Bronchial smooth muscle cell (primary cell): ENCODE data around the gene CAV1. TPM values are rescaled to one million over a fixed set of nuclear protein-coding genes. Genes with fewer than 3 reads are reported as not detected.

ENCODE experiments used
- total RNA-seq: library from RNA; depleted of rRNA; stranded (reverse); fragments of >200 nt; gene quantifications from 2 replicates; pipeline ENCODE4 v1.2.1, GENCODE V29; 2014

The CAV1 gene, protein sequence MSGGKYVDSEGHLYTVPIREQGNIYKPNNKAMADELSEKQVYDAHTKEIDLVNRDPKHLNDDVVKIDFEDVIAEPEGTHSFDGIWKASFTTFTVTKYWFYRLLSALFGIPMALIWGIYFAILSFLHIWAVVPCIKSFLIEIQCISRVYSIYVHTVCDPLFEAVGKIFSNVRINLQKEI
- 273 and 450 TPM in 2 replicates for total RNA-seq

DNA sequence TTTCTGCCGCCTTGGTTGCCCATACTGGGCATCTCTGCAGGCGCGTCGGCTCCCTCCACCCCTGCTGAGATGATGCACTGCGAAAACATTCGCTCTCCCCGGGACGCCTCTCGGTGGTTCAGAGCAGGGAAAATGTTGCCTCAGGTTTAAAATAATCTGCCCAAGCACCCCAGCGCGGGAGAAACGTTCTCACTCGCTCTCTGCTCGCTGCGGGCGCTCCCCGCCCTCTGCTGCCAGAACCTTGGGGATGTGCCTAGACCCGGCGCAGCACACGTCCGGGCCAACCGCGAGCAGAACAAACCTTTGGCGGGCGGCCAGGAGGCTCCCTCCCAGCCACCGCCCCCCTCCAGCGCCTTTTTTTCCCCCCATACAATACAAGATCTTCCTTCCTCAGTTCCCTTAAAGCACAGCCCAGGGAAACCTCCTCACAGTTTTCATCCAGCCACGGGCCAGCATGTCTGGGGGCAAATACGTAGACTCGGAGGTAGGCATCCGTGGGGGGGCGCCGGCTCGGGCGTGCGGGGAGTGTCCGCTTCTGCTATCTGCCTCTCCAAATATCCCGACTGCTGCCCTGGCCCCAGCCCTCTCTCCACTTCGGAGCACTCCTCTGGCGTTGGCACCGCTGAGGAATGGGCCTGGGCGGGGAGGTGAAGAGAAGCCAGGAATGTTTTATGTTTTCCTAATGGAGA lies at the start of gene CAV1:
Gene CAV1, plus strand, starts transcription at position 428 of the 689 bp plus-strand sequence. Its CDS starts 27 bp downstream, at position 455.

DNA sequence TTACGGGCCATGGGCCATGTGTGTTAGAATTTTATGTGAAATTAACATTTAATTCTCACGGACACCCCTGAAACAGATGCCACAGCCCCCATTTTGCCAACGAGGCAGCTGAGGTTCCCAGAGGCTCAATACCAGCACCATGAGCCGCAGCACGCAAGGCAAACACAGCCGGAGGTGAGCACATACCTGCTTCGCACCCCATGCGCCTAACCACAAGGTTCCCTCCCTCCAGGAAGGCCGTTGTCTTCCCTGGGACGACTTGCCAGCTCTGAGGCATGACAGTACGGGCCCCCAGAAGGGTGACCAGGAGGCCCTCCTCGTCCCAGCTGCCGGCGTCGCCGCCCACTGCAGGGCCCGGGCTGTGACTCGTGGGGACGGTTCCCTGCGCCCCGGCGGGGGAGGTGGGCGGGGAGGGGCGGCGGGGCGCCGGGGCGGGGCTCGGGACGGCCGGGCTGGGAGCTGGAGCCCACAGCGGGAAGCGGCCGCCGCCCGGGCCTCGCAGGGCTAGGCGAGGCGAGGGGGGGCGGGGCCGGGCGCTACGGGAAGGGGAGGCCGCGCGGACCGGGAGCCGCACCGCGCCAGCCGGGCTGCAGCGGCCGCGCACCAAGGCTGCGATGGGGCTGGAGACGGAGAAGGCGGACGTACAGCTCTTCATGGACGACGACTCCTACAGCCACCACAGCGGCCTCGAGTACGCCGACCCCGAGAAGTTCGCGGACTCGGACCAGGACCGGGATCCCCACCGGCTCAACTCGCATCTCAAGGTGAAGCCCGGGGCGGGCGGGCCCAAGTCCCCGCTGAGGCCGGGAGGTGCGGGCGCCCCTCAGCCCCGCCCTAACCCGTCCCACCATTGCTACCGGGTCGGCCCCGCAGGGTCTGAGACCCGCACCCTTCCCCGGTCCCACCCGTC lies 25.4 kb upstream of the CAV1 start, which contains the start of gene CAV2:
Gene CAV2, plus strand, starts transcription at position 571 of the 910 bp plus-strand sequence. Its CDS starts 44 bp downstream, at position 615.

Other genes starting within 250 kb of the CAV1 start
- gene CAV2, start 25.3 kb upstream of the CAV1 start, total RNA-seq: 35.8 and 61.7 TPM in 2 replicates
- 13.1 and 20.2 TPM in 2 replicates for gene MET, start 147.2 kb downstream of the CAV1 start, total RNA-seq